Measurements from ENCODE around the gene MTURN.

MTURN gene

GRCh38 chr7:30180718-30181117, 45.9 kb downstream of the MTURN start:
- ATAC-seq: no peak
- no peak for TF ChIP-seq ESRRG (CRISPR knock-in tag; IDR thresholded peaks at IDR 0.05)

- no peak for TF ChIP-seq ESRRG (CRISPR knock-in tag; IDR thresholded peaks at IDR 0.05)
- no peak for TF ChIP-seq POU6F1 (CRISPR knock-in tag; IDR thresholded peaks at IDR 0.05; ENCODE audit: borderline replicate concordance, low read depth)
- no peak for TF ChIP-seq ZC3H10 (CRISPR knock-in tag; IDR thresholded peaks at IDR 0.05)
- no peak for TF ChIP-seq ARNTL (CRISPR knock-in tag; IDR thresholded peaks at IDR 0.05; ENCODE audit: borderline replicate concordance, low read depth)
- no peak for TF ChIP-seq ZFP30 (CRISPR knock-in tag; IDR thresholded peaks at IDR 0.05)
- no peak for TF ChIP-seq CSRNP3 (CRISPR knock-in tag; IDR thresholded peaks at IDR 0.05)
- no peak for TF ChIP-seq ISL1 (CRISPR knock-in tag; IDR thresholded peaks at IDR 0.05)
- TF ChIP-seq GLIS3 (CRISPR knock-in tag; IDR thresholded peaks at IDR 0.05): no peak
- no peak for TF ChIP-seq CREB5 (CRISPR knock-in tag; IDR thresholded peaks at IDR 0.05; ENCODE audit: low read depth)
- ATAC-seq: no peak
Observed at GRCh38 chr7:30181211-30181610, 46.4 kb downstream of the MTURN start.

GRCh38 chr7:30181736-30182522, 47.1 kb downstream of the MTURN start:
- TF ChIP-seq ZFP30 (CRISPR knock-in tag; IDR thresholded peaks at IDR 0.05) (no peak), SNAI2 (CRISPR knock-in tag; IDR thresholded peaks at IDR 0.05) (no peak), ZNF8 (CRISPR knock-in tag; IDR thresholded peaks at IDR 0.05) (no peak), OSR1 (CRISPR knock-in tag; IDR thresholded peaks at IDR 0.05) (no peak), ZFP3 (CRISPR knock-in tag; IDR thresholded peaks at IDR 0.05) (no peak), CSRNP3 (CRISPR knock-in tag; IDR thresholded peaks at IDR 0.05) (no peak), CREB5 (CRISPR knock-in tag; IDR thresholded peaks at IDR 0.05; ENCODE audit: low read depth) (no peak), TCF4 (CRISPR knock-in tag; IDR thresholded peaks at IDR 0.05; ENCODE audit: borderline replicate concordance) (no peak), ISL1 (CRISPR knock-in tag; IDR thresholded peaks at IDR 0.05) (no peak)
- ATAC-seq: no peak

GRCh38 chr7:30182814-30183213, 48.0 kb downstream of the MTURN start:
- TF ChIP-seq TOX (CRISPR knock-in tag; IDR thresholded peaks at IDR 0.05; ENCODE audit: borderline replicate concordance) (no peak), ZFP3 (CRISPR knock-in tag; IDR thresholded peaks at IDR 0.05) (no peak), CSDC2 (CRISPR knock-in tag; IDR thresholded peaks at IDR 0.05) (no peak), RARB (CRISPR knock-in tag; IDR thresholded peaks at IDR 0.05) (no peak), GLIS3 (CRISPR knock-in tag; IDR thresholded peaks at IDR 0.05) (no peak), ESRRG (CRISPR knock-in tag; IDR thresholded peaks at IDR 0.05) (no peak), OSR1 (CRISPR knock-in tag; IDR thresholded peaks at IDR 0.05) (no peak), TSHZ2 (CRISPR knock-in tag; IDR thresholded peaks at IDR 0.05) (no peak), ISL1 (CRISPR knock-in tag; IDR thresholded peaks at IDR 0.05) (no peak), ZFP30 (CRISPR knock-in tag; IDR thresholded peaks at IDR 0.05) (no peak), ARNTL (CRISPR knock-in tag; IDR thresholded peaks at IDR 0.05; ENCODE audit: borderline replicate concordance, low read depth) (no peak), ZC3H10 (CRISPR knock-in tag; IDR thresholded peaks at IDR 0.05) (no peak), SNAI2 (CRISPR knock-in tag; IDR thresholded peaks at IDR 0.05) (no peak), ZNF8 (CRISPR knock-in tag; IDR thresholded peaks at IDR 0.05) (no peak), POU6F1 (CRISPR knock-in tag; IDR thresholded peaks at IDR 0.05; ENCODE audit: borderline replicate concordance, low read depth) (no peak), CREB5 (CRISPR knock-in tag; IDR thresholded peaks at IDR 0.05; ENCODE audit: low read depth) (no peak)
- ATAC-seq: no peak
